Posterior vena cava (tissue), 2 donors: ENCODE data around the gene MGMT. TPM values are rescaled to one million over a fixed set of nuclear protein-coding genes. Genes with fewer than 3 reads are reported as not detected.

Experiments used
- DNase-seq: peaks from one replicate; pipeline ENCODE4 v3.0.0-alpha.2; 2020; ENCODE audit warnings: low spot score
- intact Hi-C, 2 donors: fragments of 100-400 bp; cut with DNase I; formaldehyde crosslinking; loops; one replicate each; pipeline versions ENCODE4 v1.14.1 to v1.14.2; 2022 to 2023
- total RNA-seq, 2 donors: library from RNA; stranded (reverse); fragmentation: NEBNext Ultra II Directional; extraction: Animal tissue kit (Norgen Biotek cat#: 25700); gene quantifications; one replicate each; pipeline ENCODE4 v1.2.1, GENCODE V29; 2021
- donor health status: DM: yes; HTN: yes; CAD: no.
- donor health status: DM: yes; HTN: yes; CAD: no.

Gene MGMT
- total RNA-seq, 2 donors from 2014 or later: 8.2 to 17.6 TPM

DNA sequence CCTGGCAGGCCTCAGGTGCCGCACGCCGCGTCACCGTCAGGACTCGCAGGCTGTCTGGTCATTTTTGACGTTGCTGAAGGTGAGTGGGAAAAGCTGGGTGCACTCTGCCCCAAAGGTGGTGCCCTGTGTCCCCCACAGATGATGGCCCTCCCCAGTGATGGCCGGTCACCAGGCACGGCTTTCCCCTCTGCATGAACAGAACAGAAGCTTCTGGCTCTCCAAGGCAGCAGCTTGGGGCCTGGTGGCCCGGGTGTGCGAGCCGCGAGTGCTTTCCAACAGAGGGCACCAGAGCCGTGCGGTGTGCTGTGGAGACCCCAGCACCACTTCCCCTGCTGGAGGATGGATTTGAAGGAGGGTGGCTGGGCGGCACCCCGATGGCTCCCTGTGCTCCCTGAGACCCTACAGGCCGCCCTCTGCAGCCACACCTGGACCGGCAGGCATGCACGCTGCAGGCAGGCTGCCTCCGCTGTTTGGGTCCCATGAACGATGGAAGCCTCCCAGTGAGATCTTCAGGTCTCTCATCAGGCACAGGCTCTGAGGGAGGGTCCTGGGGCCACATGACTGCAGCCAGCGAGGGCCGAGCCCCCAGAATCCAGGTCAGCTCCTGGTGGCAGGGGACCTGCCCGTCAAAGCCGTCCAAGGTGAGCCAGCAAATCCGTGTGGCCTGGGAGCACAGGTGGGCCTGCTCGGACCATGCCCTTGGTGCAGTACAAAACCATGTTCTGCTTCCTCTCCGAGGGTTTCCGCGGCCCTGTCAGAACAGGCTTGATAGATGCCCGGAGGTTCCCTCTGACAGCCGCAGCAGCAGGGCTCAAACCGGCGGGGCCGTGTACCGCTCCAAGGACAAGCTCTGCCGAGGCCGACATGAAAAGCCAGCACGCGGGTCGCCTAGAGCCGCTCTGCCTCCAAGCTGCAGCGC lies 301.7 kb downstream of the MGMT start:
- intact Hi-C loops: no loop called here
- peak; percentile 77 for DNase-seq

DNA sequence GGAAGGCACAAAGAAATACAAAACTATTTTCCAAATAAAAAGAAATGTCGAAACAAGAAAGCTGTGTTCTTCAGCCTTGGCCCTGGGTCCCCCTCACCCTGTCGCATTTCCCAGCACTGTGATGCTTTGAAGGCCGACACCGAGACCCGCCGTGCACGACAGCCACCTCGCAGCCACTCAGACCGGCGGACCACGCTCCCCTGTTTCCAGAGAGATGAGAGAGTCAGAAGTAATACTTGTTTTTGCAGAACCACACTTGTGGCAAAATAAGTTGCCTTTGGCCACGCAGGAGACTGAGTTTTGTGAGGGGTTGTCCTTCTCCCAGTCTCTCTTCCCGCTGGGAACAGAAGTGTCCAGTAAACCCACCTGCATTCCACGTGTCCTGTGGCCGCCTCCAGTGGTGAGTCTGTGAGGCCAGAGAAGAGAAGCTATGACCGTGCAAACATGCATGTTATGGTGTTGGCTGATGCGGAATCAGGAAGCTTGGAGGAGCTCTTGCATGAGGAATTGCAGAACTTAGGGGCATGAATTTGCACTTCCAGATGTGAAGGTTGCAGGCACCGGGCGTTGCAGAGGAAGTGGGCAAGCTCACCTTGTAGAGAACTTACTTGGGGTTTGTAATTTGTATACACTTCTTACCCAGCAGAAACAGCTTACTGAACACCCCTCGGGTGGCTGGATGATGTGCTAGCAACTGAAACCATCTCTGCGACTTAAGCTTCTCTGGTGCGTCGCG lies 302.5 kb downstream of the MGMT start:
- intact Hi-C loops: no loop called here
- peak; percentile 42 for DNase-seq

DNA sequence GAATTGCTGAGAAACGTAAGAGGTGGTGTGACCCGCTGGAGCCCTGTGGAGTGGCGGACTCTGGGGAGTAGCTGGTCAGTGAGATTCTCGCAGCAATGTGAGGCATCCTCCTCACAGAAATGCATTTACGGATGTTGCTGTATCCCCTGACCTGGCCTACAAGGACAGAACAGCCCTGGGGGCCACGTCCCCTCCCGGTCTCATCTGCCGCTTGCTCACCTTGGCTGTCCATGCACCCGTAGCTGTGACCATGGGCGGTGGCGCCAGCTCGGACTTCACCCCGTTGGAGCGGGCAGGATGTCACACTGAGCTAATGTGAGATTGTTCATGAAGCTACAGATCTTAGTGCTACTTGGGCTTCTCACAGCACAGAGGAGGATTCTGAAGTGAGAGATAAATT lies 303.2 kb downstream of the MGMT start:
- peak; percentile 55 for DNase-seq
- intact Hi-C loops: no loop called here

DNA sequence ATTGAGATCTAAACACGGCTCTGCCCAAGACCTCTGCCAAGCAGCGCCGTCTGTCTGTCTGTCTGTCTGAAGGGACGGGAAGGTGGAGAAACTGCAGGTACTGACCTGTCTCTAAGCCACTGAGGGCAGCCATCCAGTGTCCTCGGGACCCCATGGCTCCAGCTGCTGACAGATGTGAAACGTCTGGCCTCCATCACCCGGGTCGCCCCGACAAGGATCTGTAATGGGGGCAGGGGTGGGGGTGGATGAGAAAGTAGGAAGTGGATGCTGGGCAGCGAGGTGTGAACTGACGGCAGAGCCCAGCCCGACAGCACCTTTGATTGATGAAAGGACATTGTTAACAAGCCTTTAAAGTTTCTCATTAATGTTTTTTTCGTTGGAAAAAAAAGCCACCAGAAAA lies 304.0 kb downstream of the MGMT start:
- peak; percentile 58 for DNase-seq
- intact Hi-C loops: no loop called here

DNA sequence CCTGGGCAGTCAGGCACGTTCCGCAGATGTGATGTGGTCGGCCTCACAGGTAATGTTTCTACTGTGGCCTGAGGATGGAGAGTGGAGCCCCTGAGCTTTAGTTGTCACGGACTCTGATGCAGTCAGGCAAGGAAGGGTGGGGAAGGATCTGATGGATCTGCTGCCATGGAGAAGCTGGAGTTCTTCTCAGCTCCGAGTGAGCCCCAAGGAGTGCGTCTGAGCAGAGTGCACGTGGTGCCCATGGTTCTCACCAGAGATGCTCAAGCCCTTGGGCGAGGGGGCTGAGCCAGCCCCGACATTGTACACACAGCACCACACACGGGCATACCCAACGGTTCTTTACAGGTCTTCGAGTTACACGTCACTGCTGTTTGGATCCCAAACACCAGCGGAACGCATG lies 304.5 kb downstream of the MGMT start:
- intact Hi-C loops: no loop called here
- peak; percentile 57 for DNase-seq

DNA sequence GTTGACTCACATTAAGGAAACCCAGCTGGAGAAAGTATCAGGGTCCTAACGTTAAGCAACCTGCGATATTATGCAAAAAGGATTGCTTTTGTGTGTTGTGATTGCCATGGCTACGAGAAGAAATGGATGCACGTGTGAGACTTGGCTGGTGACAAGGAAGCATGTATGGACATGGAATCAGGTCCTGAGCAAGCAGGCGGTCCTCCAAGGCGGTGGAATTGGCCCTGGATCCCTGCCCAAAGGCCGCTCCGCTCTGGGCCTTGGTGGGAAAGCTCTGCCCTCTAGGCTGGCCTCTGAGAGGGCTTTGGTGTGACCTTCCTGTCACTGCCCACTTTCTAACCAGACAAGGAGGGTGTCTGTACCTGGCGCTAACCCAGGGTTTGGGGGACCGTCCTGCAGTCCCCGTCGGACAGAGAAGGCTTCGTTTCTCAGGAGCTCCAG lies 305.0 kb downstream of the MGMT start:
- peak; percentile 48 for DNase-seq
- intact Hi-C loops: no loop called here

DNA sequence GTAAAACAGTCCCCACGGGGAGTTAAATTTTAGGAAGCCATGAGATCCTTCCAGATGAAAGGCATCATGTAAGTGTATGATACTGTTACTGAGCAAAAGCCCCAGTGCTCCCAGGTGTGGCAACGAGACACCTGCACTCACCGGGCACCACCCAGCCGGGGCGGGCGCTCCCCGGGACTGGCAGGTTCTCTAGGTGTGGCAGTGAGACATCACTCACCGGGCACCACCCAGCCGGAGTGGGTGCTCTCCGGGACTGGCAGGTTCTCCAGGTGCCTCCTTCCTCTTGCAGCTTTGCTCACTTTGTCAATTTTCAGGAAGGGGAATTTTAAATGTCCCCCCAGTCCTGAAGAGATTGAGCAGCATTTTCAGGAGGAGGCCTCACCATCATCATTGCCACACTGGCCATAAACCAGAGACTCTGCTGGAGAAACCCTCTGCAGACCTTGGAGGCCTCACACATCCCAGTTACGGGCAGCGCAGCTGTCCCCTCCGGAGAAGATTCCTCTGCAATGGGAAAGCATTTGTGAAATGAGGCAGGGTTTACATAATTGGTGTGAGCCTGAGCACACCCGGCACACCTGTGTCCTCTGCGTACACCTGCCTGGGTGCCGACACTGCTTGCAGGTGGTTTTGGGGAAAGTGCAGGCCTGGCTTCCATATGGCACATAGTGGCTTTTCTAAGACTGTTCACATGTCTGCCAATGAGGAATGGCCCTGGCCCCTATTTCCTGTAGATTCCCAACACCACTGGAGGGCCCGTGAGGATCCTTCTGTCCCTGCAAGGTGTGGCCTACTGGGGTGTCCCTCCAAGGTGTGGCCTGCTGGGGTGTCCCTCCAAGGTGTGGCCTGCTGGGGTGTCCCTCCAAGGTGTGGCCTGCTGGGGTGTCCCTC lies 305.7 kb downstream of the MGMT start:
- intact Hi-C loops: no loop called here
- DNase-seq: peak; percentile 64

DNA sequence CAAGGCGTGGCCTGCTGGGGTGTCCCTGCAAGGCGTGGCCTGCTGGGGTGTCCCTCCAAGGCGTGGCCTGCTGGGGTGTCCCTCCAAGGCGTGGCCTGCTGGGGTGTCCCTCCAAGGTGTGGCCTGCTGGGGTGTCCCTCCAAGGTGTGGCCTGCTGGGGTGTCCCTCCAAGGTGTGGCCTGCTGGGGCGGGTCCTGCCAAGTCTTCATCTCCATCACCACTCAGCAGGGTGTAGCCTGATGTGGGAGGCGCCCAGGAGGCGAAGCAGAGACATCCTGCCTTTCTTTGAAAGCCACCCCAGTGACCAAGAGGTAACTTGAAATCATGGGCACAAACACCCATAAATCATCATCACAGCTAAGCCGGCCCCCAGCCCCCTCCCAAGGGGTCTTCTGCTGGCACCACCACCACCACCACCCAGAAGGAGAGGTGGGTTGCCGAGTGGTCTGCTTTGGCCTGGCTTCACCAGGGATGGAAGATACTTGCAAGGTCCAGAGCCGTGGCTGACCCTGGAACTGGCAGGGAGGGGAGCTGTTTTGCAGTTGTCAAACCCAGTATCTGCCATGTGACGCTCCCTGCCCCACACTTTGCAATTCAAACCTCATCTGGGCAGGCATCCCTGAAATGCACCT lies 306.4 kb downstream of the MGMT start:
- intact Hi-C loops: no loop called here
- DNase-seq: peak; percentile 49

DNA sequence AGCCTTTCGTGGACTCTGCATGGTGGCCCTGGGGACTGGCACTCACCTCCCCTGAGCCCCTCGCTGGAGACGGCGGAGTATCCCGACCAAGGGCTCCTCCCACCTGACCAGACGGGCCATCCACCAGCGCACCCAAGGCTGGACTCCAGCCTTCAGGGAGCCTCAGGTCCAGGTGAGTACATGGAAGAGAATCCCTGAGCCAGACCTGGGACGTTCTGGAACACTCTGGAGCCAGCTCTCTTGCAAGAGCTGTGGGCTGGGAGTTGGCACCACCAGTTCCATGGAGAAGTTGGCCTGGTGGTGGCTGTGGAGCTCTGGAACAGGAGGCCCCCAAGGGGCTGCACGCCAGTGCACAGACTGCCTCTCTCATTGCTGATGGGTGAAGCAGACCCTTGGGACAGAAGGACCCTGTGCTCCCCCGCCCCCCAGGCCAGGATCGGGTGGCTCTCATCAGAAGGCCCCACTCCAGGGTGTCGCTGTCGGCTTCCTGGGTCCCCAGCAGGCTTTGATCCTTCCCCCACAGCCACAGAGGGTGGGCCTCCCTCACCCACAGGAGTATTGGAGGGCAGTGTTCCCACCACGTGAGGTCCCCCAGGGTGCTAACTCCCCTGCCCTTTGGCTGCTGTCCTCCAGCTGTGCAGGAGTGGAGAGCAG lies 307.2 kb downstream of the MGMT start:
- intact Hi-C loops: no loop called here
- DNase-seq: peak; percentile 66

DNA sequence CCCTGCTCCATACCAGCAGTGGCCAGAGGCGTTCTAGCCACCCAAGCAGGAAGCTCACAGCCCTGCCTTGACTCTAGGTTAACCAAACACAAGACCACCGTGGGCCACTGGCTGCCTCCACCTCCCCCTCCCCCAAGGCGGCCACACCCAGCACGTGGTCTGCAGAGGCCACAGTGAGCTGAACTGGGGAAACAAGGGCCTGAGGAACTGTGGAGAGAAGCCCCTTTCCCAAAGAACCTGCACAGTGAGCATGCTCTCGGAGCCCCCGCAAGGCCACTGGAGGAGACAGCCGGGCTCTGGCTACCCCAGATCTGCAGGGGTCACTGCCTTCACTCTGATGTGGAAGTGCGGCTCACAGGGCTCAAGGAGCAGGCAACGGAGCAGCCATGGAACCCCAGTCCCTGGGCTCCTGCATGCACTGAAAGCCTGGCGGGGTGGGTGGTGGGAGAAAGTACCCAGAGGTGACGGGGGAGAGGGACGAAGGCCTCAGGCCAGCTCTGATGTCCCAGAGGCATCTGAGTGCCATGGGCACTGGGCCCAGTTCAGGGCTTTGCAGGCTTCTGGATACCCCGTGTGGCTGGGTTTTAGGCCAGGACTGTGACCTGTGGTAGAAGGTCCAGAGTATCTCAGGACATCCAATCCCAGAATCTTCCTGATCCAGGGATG lies 307.8 kb downstream of the MGMT start:
- intact Hi-C loops: no loop called here
- DNase-seq: peak; percentile 69

DNA sequence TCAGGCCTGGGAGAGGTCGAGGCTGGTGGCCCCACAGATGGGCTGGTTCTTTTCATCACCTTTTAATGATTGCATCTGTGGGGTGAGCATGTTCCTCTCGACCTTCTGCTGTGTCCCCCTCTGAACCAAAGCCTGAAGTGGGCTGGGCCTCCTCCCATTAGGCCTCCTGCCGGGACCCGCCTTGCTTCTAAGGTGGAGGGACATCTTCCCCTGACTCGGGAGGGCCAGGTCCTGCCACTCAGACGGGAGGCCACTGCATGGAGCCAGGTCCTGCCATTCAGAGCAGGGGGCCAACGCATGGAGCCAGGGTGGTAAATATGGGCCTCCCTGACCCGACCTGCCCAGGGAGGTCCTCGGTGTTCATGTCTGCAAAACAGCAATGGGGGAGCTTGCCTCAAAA lies 308.6 kb downstream of the MGMT start:
- peak; percentile 57 for DNase-seq
- intact Hi-C loops: no loop called here

DNA sequence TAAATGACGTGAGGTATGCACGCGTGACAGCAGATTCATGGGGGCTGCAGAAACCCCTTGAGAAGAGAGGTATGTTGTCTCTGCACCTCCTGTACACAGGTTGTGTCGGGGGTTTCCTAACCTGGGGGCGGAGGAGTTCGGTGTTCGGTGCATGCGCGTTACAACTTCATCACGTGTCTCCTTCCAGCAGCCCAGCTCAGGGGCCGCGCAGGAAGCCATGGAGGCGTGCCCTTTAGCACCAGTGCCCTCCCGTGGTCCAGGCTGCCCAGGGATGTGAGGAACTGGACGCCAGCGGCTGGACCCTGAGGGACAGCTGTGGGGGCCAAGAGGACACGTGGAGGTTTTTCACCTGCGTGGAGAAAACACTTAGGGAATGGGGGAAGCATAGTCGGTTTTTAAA lies 310.6 kb downstream of the MGMT start:
- intact Hi-C loops: no loop called here
- DNase-seq: peak; percentile 26

DNA sequence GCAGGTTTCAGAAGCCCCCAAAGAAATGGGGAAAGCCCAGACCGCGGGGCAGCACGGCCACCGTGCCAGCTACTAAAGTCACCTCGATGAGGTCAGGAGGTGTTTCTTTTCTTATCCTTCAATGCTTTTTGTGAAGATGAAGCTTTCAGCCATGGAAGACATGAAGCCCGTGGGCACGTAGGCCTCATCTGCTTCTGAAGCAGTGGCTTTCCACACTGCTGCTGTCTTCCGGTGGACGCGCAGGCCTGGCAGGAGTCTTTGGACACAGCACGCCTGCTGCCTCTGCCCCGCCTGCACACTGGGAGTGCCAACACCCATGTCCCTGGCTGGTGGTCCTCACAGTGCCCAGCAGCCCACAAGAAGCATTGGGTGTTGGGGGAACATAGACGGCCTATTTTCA lies 311.5 kb downstream of the MGMT start:
- intact Hi-C loops: no loop called here
- peak; percentile 77 for DNase-seq

DNA sequence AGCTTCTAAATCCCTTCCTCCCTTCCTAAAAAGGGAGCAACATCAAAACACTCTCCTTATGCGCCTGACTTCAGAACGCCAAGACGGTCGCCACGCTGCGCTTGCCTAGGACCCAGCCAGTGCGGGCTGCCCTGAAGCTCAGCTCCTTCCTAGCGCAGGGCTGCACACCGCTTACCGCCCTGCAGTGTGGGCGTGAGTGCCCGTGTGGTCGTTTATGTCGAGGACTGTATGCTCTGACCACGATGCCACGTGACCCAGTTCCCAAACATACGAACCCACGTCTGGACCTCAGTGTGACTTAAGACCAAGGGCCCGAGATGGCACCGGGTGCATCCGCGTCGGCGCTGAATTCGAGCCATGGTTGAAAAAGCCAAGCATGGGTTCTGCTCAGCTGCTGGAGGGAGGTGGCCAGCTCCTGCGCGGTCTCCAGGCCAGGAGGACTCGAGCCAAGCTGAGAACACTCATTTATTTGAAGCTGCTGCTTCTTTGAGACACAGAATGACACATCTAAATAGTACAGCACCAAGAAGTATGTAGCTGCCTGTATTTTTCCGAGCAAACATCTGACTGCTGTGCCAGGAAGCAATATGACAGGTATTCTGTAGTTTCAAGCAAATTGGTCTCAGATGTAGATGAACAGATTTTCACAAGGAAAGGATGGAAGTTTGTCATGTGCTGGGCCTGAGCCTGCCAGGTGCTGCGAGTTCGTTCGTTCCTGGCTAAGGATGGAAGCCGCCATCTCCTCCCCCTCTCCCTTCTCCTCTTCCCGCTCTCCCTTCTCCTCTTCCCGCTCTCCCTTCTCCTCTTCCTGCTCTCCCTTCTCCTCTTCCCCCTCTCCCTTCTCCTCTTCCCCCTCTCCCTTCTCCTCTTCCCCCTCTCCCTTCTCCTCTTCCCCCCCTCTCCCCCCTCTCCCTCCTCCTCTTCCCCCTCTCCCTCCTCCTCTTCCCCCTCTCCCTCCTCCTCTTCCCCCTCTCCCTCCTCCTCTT lies 312.4 kb downstream of the MGMT start:
- peak; percentile 34 for DNase-seq
- intact Hi-C loops: no loop called here

DNA sequence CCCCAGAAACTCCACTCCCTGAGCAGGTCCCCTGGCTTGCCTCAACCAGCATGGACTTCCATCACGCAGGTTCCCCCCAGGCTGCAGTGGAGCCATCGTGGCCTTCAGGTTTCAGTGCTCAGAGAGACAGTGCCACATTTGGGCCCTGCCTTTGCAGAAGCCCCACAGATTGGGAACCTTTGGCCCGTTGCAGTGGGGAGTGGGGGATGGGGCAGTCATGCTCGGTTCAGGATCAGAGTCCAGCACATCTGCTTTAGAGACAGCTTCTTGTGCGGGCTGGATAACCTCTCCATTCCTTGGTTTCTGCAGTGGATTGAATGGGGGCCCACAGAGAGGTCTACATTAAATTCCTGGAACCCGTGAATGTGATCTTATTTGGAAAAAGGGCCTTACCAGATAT lies 313.2 kb downstream of the MGMT start:
- DNase-seq: peak; percentile 44
- intact Hi-C loops: no loop called here

DNA sequence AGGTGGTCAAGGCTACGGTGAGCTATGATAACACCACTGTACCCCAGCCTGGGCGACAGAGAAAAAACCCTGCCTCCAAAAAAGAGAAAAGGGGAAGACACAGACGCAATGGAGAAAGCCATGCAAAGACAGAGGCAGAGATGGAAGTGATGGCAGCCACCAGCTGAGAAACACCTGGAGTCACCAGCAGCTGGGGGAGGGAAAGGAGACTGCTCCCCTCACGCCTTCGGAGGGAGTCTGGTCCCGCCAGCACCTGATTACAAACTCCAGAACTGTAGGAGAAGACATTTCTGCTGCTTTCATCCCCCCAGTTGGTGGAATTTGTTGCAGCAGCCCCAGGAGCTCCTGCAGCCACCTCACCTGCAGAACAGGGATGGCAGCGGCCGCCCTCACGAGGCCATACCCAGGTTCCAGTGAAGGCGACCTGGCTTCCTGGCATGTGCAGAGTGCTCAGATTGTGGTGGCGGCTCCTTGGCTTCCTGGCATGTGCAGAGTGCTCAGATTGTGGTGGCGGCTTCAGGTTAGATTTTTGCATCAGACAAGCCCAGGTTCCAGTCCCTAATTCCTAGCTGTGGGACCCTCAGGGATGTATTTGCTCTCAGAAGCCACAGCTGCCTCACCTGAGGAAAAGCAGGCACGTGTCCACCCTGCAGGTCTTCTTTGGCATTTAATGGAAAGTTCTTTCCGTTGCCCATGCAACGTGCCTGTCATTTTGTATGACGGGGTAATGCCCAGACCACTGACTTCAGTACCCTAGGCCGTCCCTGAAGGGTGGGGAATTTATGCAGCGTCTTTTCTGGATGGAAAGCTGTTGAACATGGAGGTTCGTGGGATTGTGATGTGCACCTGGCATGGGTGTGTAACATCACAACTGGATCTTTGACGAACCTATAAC lies 314.1 kb downstream of the MGMT start:
- intact Hi-C loops: no loop called here
- peak; percentile 66 for DNase-seq
